ENCODE results near the gene MREG. TPM values are rescaled to one million over a fixed set of nuclear protein-coding genes. Genes with fewer than 3 reads are reported as not detected.

MREG gene
- total RNA-seq, 4 donors from 2014 or later, result 2.2 to 5.6 (median 3.7) TPM

DNA sequence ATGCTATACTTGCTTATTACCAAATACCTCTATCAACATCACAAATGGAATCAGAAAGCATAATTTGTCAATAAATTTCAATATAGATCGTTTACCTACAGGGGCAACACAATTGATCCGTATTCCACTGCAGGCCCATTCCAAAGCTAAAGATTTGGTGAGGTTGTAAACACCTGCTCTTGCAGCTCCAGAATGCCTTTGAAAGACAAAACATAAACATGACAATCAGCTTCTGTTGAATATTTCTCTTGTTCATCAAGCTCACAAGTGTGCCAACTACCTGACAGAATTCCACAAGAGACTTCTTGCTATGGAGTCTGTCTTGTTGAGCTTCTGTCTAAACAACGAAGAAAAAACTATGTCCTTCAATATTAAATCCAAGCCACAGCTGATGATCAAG lies 38.0 kb upstream of the MREG start:
- TF ChIP-seq, protein P1, sequence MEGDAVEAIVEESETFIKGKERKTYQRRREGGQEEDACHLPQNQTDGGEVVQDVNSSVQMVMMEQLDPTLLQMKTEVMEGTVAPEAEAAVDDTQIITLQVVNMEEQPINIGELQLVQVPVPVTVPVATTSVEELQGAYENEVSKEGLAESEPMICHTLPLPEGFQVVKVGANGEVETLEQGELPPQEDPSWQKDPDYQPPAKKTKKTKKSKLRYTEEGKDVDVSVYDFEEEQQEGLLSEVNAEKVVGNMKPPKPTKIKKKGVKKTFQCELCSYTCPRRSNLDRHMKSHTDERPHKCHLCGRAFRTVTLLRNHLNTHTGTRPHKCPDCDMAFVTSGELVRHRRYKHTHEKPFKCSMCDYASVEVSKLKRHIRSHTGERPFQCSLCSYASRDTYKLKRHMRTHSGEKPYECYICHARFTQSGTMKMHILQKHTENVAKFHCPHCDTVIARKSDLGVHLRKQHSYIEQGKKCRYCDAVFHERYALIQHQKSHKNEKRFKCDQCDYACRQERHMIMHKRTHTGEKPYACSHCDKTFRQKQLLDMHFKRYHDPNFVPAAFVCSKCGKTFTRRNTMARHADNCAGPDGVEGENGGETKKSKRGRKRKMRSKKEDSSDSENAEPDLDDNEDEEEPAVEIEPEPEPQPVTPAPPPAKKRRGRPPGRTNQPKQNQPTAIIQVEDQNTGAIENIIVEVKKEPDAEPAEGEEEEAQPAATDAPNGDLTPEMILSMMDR (IDR thresholded peaks at IDR 0.05), result no peak
- no peak for ATAC-seq (ENCODE audit: low FRiP score)

GRCh38 chr2:216049452-216049851 lies 36.1 kb upstream of the MREG start:
- no peak for DNase-seq (ENCODE audit: low spot score)
- no peak for ATAC-seq (ENCODE audit: low FRiP score)
- TF ChIP-seq, protein P1 (IDR thresholded peaks at IDR 0.05), result no peak

More for the DNA sequence above, 38.0 kb upstream of the MREG start:
- no peak for DNase-seq (ENCODE audit: low spot score)

DNA sequence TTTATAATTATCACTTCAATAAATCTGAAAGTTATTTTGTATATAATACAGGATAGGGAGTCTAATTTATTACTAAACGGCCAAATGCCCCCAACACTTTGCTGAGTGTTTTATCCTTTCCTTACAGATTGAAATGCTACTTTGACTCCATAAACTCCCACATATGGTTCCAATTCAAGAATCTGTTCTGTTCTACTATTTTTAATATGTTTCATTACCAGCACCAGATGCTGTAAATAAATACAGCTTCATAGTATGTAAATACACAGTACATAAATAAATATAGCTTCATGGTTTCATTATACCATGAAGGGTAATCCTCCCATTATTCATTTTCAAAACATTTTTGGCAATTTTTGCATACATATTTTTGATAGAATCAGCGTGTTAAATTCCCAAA lies 34.0 kb upstream of the MREG start:
- ATAC-seq (ENCODE audit: low FRiP score), result no peak
- DNase-seq (ENCODE audit: low spot score), result no peak
- TF ChIP-seq, protein P1 (IDR thresholded peaks at IDR 0.05), result no peak

GRCh38 chr2:216044883-216045486 lies 31.6 kb upstream of the MREG start:
- DNase-seq (ENCODE audit: low spot score) (no peak), ATAC-seq (ENCODE audit: low FRiP score) (no peak)
- TF ChIP-seq, protein P1 (IDR thresholded peaks at IDR 0.05), result no peak

DNA sequence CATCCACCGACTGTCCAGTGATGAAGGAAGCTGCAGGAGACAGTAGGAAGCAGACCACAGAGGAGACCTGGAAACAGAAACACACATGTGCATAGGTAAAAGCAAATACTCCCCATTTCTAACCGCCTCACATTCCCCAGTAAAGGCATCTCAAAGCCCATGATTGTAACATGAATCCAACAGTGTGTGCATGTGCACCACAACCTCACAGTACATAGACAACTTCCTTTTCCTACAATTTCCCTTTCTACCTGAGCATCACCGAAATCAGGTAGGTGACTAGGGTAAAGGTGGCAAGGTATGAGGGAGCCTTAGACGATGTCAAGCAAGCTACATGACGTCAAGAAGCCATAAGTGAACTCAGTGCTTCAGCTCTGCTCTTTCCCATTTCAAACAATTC lies 30.6 kb upstream of the MREG start:
- ATAC-seq (ENCODE audit: low FRiP score), result no peak
- TF ChIP-seq, protein P1 (IDR thresholded peaks at IDR 0.05), result no peak
- DNase-seq (ENCODE audit: low spot score), result no peak

DNA sequence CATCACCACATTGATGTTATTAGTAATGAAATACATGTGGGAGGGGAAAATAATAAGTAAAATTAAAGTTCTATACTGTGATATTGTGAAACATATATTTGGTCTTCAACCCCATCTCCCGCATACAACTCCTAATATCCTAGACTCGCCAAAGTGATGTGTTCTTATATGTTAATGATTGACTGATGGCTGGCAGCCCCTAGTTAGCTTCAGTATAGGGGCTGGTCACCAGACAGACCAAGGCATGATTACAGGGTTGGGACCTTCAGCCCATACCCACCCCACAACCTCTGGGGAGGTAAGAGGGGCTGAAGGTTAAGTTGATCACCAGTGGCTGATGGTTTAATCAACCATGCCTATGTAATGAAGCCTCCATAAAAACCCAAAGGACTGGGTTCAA lies 28.1 kb upstream of the MREG start:
- ATAC-seq (ENCODE audit: low FRiP score) (no peak), DNase-seq (ENCODE audit: low spot score) (no peak)
- TF ChIP-seq, protein P1 (IDR thresholded peaks at IDR 0.05), result no peak

DNA sequence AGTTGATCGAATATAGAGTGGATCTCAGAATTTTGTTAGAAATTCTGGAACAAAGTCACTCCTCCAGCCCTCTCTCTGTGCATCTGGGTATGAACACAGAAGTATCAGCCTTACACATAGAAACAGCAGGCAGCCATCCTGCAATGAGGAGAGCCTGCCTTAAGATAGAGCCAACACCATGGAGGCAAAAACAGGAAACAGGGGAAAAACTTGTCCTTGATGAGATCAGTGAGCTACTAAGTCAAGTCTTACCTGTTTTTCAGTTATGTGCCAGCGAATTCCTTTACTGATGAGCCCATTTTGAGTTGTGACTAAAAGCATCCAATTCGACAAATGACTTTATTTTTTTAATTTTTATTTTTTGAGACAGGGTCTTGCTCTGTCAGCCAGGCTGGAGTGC lies 26.6 kb upstream of the MREG start:
- ATAC-seq (ENCODE audit: low FRiP score), result no peak
- TF ChIP-seq, protein P1 (IDR thresholded peaks at IDR 0.05), result no peak
- no peak for DNase-seq (ENCODE audit: low spot score)

Measured in omental fat pad (tissue), 4 donors.